Stimulated activated CD8-positive, alpha-beta memory T cell treated with anti-CD3 and anti-CD28 coated beads, Interleukin-12 subunit alpha, Interleukin-12 subunit beta, amount 100 ng/mL, for 1 hour (primary cell): ENCODE measurements around the gene DNM1L.

ENCODE experiments used
- DNase-seq: peaks from one replicate; pipeline ENCODE4 v3.0.0-alpha.2; 2020; ENCODE audit warnings: low read depth

The DNM1L gene

DNA sequence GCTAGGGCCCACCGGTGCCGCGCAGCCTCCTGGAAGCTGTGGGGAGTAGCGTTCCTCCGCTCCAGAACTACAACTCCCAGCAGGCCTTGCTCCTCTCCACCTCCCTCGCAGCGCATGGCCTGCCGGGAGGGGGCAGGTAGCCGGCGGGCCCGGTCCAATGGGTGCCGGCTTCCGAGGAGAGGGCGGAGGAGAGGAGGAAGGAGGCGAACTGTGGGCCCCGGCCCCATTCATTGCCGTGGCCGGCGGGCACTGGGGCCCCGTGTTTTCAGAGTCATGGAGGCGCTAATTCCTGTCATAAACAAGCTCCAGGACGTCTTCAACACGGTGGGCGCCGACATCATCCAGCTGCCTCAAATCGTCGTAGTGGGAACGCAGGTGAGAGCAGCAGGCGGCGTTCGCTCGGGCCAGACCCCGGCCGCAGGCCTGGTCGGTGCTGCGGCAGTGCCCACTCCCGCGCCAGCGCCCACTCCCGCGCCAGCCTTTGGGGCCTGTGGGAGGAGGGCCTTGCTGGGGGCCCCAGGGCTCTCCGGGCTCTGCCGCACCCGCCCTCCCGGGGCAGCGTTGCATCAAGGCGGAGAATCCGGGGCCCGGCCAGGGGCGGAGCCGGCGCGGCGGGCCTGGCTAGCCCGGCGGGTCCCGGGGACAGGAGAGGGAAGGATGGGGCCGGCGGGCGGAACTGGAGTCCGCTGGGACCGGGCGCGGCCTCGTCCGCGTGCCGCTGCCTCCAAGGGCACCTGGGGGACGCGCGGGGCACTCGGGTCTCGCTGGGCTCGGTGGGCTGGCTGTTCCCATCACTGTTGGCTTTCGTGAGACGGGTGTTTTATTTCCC, at the start of gene DNM1L:
TSS of gene DNM1L (plus strand) at position 211 of the 829 bp plus-strand sequence. CDS start at position 274, 63 bp downstream.
- peak; percentile 82 for DNase-seq

DNA sequence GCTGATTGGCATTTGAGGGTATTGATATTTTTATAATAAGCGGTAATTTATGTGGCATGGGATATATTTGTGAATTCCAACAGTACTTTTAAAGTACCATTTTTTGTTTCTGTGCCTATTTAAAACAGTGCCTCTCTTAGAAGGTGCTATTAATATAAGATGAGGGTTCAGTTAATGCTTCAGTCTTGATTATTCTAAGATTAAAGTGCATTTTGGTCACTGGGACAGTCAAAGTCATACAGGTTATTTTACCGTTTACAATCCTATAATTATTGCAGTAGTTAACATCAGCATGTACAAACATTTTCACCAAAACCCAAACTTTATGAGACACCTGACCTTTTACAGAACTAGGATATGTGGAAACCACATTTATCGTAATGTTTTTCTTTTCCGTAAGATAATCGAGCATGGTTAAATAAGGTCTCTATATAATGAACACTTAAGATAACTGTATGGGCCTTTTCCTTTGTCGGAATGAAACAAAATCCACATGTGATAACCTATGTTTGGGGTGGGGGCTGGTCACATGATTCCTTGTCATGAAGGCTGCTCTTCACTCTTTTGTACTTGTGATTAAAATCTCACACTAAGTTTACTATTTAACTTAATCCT, 37.7 kb upstream of the DNM1L start:
- no peak for DNase-seq

DNA sequence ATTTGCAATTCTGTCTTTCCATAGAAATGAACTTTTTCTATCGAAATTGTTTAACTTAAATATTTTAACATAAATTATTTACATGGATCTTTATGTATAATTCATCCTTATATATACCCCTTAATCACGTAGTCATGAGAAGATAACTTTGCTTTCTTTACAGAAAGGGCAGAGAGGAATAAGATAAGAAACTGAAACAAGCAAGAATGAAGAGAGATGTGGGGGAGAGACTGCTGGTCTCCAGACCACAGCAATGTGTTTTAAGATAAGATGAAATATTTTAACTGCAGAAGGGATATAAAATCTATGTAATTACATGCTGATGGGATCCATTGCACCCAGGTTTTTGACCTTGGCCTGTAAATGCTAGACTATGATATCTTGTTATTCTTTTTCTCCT, 34.7 kb upstream of the DNM1L start:
- DNase-seq, result no peak

DNA sequence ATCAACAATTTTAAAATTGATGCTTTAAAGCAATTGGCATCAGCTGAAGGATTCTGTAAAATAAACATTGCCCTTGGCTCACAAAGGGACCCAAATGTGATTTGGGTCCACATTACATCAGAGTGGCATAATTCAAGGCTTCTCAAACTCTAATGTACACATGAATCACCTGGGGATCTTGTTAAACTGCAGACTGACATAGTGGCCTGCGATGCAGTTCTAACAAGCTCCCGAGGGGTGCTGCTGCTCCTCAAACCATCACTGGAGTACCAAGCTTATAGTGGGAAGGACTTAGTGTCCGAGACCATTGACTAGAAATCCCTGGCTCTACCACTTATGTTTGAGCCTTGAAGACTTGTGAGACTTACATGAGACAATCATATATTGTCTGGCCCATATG, 31.8 kb upstream of the DNM1L start:
- no peak for DNase-seq

DNA sequence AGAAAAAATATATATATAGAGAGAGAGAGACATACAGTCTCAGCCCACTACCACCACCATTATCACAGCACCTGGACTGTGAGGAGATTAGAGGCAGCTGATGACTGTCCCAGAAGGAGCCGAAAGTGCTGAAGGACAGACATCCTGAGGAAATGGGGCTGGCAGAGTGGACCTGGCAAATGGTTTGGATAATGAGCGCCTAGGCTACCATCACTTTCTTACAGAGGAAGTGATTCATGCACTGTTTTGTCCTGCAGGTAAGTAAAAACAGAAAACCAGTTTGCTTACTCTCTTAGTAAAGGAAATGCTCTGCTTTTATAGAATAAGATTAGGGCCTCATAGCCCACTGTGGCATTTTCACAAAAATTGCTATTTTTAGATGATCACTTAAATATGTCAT, 28.6 kb upstream of the DNM1L start:
- no peak for DNase-seq

DNA sequence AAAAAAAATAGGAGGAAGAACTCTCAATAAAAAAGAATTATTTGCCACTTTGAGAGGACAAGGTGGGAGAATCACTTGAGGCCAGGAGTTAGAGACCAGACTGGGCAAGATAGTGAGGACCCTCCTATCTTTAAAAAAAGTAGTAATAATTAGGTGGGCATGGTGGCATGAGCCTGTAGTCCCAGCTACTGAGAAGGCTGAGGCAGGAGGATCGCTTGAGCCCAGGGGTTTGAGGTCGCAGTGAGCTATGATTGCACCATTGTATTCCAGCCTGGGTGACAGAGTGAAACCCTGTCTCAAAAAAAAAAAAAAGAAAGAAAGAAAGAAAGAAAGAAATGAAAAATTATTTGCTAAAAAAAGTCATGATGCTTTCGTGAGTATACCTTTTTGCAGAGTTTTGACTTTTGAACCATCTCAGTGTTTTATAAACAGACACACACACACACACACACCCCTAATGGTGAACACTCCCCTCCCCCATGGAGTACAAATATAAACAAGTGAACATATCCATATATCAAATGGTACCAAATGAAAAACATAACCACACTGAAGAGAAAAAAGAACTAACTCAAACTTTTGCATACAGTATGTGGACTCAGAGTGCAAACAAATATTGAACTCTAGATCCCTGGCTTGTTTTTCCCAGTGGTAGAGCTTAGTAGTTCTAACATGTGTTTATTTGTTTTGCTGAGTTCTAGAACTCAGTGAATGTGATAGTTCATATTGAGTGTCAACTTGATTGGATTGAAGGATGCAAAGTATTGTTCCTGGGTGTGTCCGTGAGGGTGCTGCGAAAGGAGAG, 27.7 kb upstream of the DNM1L start:
- no peak for DNase-seq

DNA sequence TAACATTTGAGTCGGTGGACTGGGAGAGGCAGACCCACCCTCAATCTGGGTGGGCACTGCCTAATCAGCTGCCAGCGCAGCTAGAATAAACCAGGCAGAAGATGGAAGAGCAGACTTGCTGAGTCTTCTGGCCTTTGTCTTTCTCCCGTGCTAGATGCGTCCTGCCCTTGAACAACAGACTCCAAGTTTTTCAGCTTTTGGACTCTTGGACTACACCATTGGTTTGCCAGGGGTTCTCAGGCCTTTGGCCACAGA, 27.2 kb upstream of the DNM1L start:
- no peak for DNase-seq

DNA sequence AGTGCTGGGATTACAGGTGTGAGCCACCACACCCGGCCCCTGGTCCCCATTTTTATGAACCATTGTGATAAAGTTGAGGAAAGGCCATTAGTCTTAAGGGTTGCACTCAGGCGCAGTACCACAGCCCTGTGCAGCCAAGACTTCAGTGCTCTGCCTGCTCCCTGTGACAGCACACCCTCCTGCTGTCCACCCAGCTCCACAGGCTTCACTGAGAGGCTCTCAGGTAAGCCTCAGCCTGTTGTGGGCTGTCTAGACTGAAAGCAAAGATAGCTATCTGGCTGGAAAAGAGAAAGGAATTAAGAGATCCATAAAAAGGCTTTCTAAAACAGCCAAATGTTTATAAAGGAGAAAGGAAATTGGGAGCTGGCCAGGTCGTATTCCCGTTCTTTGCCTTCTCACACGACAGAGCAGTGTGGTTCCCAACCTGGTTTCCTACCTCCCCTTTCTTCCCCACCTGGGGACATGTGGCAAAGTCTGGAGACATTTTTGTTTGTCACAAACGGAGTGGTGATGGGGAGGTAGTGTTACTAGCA, 19.1 kb upstream of the DNM1L start:
- DNase-seq, result no peak

DNA sequence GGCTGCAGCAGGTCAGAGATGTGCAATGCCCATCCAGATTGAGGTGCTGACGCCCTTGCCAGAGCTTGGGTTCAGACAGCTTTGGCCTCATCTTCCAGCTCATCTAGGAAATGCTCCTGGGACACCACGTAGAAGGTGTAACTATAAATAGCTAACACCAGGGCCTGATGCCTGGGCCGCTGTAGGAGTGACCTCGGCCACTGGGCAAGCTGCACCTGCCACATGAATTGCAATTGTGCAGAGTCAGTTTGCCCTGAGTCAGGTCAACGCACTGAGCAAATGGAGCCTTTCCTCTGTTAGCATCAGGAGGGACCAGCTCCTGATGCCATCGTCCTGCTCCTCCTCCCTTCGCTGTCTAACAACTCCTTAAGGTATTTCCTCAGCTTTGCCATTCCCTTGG, 17.4 kb upstream of the DNM1L start:
- DNase-seq, result no peak

DNA sequence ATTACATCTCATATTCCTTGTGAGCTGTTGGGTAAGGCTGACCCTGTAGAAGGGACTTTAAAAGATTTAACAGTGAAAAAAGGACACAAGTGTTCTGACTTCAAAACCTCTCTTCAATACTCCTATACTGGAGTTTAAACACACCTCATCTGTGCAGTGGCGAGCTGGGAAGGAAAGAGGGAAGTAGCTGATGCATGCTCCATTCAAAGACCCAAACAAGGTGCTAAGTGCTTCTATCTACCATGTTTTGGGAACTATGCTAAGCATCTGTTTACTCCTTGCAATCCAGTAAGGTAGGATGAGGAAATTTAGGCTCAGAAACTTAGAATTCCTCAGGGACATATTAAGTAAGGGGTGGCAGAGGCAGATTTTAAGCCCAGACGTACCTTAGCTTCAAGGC, 16.4 kb upstream of the DNM1L start:
- DNase-seq, result no peak

DNA sequence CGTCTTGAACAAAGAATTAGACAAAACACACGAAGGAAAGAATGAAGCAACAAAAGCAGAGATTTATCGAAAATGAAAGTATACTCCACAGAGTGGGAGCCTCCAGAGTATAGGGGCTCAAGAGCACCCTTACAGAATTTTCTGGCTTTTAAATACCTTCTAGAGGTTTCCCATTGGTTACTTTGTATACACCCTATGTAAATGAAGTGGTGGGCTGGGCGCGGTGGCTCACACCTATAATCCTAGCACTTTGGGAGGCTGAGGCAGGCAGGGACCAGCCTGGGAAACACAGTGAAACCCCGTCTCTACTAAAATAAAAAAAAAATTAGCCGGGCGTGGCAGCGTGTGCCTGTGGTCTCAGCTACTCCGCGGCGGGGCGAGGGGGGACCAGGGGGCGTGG, 13.1 kb upstream of the DNM1L start:
- no peak for DNase-seq

DNA sequence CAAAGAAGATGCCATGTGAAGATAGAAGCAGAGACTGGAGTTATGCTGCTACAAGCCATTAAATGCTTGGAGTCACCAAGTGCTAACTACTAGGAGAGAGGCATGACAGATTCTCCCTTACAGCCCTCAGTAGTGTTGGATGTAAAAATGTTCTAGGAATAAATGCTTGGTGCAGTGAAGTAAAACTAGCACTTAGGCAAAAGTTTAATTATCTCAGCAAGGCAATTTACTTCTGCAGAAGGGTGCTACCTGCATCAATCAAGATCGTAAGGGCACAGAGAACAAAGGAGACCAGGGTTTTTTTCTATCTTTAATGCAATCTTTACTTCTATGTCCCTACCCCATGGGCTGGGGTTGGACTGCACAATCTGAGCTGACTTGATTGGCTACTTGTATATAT, 9.5 kb upstream of the DNM1L start:
- DNase-seq, result no peak

DNA sequence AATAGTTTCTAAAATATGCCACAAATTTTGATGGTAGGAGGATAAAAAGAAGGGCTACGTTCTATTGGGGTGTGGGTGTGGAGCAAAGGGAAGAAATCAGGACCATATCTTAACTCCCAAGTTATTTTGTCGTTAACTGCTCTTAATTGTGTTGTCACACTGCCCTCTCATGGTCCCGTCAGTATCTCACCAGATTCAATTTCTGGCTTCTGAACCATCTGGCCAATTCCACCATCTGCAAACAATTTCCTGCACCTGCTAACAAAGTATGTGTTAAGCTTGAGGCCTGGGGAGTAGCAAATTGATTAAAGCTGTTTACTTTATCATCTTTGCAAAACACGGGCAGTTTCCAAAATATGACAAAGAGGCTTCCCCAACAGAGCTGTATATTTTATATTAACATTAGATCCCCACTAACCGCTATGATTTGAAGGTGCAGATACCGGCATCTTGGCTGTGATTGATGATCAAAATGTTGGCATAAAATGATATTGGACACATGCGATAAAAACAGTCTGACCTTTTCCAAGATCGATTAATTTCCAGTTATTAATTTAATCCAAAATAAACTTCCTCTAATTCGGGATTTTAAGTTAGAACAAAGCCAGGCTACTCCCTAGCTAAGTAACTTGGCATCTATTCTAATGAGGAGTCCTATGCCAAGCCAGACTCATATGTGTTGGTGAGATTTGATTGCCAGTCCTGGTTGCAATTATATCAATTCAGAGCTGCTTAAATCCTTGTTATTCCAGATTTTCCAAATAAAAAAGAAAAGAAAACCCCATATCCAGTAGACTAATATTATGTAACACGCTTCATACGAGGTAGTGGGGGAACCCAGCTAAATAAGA, 6.9 kb upstream of the DNM1L start:
- no peak for DNase-seq

DNA sequence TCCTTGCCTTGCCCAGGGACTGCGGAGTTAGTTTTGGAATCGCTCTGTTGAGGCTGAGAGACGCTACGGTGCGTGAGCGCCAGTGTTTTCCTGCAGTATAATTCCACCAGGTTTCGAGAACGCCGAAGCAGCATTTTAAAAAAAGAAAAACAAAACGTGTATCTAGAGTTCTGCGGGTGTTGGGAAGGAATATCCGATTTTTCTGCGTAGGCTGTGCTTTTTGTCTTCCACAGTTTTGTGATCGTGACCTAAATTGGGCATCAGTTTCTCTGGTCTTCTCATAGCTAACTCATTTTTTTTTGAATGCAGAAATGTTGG, 778 bp downstream of the DNM1L start:
- no peak for DNase-seq

DNA sequence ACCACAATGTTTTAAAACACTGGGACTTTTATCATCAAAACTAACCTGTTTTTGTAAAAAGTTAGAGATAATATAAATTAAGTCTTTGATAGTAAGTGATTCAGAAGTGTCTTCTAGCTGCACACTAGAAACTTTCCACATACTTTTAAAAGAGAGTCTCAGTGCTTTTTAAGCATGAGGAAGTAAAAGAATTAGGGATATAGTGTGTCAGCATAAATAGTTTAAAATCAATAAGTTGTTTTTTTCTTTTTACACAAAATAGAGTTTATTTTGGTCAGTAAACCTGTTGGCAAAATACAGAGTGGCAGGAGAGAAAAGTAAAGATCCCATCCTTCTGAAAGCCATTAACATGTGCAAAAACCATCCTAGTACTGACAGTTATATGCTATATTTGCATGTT, 1.7 kb downstream of the DNM1L start:
- no peak for DNase-seq

DNA sequence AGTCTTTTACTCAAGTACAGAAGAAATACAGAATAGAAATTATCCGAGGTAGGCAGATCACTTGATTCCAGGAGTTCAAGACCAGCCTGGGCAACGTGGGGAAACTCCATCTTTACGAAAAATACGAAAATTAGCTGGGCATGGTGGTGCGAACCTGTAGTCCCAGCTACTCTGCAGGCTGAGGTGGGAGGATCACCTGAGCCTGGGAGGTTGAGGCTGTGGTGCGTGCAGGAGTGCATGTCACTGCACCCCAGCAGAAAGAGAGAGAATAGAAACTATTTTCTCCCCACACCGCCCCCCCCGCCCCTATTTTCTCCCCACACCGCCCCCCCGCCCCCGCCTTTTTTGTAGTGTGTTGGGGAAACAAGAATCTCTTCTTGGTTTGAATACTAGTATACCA, 2.2 kb downstream of the DNM1L start:
- no peak for DNase-seq

DNA sequence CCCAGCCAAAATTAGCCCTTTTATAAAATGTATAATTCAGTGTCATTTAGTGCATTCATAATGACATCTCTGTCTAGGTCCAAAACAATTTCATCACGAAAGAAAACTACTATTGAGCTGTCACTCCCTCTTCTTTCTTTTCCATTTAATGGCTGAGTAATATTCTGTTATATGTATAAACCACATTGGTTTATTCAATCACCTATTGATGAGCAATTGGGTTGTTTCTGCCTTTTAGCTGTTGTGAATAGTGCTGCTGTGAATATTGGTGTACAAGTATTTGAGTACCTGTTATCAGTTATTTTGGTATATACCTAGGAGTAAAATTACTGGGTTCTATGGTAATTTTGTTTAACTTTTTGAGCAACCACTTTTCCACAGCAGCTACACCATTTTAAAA, 7.2 kb downstream of the DNM1L start:
- DNase-seq, result no peak

DNA sequence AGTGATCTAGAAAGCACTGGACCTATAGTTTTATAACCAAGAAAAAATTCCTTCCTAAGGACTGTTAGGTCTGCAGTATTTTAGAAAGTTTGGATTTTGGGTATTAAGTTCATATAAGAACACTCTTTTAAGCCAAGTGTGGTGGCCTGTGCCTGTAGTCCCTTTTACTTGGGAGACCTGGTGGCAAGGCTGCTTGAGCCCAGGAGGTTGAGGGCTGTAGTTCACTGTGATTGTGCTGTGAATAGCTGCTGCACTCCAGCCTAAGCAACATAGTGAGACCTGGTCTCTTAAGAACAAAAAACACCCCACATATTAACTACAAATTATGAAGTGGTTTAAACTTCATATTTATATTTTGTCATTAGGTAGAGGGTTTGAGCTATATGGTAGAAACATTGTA, 9.7 kb downstream of the DNM1L start:
- DNase-seq, result no peak

DNA sequence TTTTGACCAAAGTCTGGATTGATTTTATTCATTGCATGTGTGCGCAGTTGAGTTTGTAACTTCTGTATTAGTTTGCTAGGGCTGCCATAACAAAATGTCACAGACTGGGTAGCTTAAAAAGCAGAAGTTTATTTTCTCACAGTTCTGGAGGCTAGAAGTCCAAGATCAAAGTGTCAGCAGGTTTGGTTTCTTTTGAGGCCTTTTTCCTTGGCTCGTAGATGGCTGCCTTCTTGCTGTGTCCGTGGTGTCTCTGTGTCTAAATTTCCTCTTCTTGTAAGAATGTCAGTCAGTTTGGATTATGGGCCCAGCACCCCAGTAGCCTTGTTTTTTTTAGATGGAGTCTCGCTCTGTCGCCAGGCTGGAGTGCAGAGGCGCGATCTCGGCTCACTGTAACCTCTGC, 11.8 kb downstream of the DNM1L start:
- DNase-seq, result no peak

DNA sequence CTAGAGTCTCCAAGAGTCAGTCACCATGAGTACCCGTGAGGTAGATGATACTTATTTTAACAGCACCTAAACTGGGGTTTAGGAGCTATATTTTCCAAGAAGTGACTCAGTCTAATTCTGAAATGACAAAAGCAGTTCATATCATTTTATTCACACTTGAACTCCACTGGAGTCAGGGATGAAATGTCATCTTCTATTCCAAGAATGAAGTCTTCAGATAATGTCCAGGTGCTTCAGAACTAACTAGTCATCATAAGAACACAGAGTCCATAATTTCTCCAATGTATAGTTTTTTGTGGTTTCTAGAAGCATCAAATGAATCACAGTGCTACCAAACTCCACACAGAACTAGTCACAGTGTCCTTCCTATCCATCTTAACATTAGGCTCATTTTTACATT, 13.3 kb downstream of the DNM1L start:
- DNase-seq, result no peak

DNA sequence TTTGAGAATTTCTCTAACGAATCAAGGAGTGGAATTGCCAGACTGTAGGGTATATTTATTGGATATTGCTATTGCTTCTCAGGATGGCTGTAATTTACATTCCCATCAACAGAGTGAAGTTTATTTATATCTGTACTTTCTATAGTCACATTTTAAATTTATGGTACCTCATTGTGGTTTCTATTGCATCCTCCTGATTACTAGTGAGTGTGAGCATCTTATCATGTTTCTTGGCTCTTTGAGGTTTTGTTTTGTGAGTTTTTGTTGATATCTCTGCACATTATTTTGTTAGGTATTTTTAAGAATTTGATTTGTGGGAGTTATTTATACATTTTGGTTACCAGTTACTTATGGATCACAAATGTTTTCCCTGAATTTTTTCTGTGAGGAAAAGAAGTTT, 13.9 kb downstream of the DNM1L start:
- no peak for DNase-seq

DNA sequence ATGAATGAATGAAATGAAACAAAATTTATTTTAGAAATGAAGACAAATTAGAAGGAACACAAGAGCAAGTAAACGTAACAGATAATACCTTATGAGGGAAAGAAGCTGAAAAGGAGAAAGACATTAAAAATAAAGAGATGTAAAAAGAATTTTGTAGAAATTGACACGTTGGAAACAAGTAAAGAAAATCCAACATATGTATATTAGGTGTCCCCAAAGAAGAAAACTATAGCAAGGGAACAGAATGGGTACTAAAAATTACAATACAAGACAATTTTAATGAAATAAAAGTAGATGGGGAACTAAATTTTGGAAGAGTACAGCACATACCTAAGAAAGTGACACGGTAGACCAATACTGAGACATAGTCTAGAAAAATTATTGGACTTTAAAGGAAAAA, 16.7 kb downstream of the DNM1L start:
- DNase-seq, result no peak
